B cell (primary cell): Measurements from ENCODE around the gene OBP2B. TPM values are rescaled to one million over a fixed set of nuclear protein-coding genes. Genes with fewer than 3 reads are reported as not detected.

Source experiments
- ATAC-seq: fragments of 200-7000 bp; cut with Tn5 transposase; one replicate; pipeline ENCODE4 v1.10.0; 2021; ENCODE audit warnings: low read depth, mild to moderate bottlenecking, moderate number of reproducible peaks, moderate library complexity
- CTCF ChIA-PET: fragments of 350-600 bp; sonication (Branson Sonifier 250); formaldehyde crosslinking; loops from one replicate; lab custom pipeline; 2021; ENCODE audit warnings: antibody characterized with exemption, inconsistent platforms; lab: Charles Lee
- POLR2A ChIA-PET: fragments of 350-600 bp; sonication (Branson Sonifier 250); formaldehyde crosslinking; loops from one replicate; lab custom pipeline; 2021; ENCODE audit warnings: antibody characterized with exemption; lab: Charles Lee
- DNase-seq: peaks from one replicate; pipeline ENCODE4 v3.0.0; 2013
- H2AFZ ChIP-seq: 2 replicates; pipeline ENCODE4 v1.6.1; 2012; ENCODE audit warnings: mild to moderate bottlenecking, low read depth, low read length; ENCODE audit not compliant: insufficient read depth, poor library complexity, severe bottlenecking
- H3K27ac ChIP-seq, 2 donors: 1 replicate in 1 of 2; 2 replicates in 1 of 2; pipeline ENCODE4 v1.5.1; 2012 to 2013; ENCODE audit warnings: low read length in 2 of 2, mild to moderate bottlenecking in 2 of 2, moderate library complexity in 1 of 2
- H3K27me3 ChIP-seq, 4 experiments: fragments of 200-600 bp in 1 of 4; sonication (generic) in 1 of 4; replicated peaks in 1 of 4; 1 replicate in 2 of 4; 2 replicates in 2 of 4; pipeline versions ENCODE4 v1.6.1 to v1.7.0; 2013 to 2016; ENCODE audit warnings: low read length in 3 of 4, mild to moderate bottlenecking in 2 of 4, mixed read lengths in 1 of 4, moderate library complexity in 1 of 4; ENCODE audit not compliant: insufficient read depth in 4 of 4, control insufficient read depth in 3 of 4; ENCODE audit errors: control extremely low read depth in 1 of 4
- H3K36me3 ChIP-seq, 2 experiments: replicated peaks in 1 of 2; 1 replicate in 1 of 2; 2 replicates in 1 of 2; pipeline versions ENCODE4 v1.6.1 to v1.7.1; 2013; ENCODE audit warnings: low read length in 1 of 2; ENCODE audit not compliant: insufficient read depth in 2 of 2, control insufficient read depth in 1 of 2; ENCODE audit errors: control extremely low read depth in 1 of 2, extremely low read depth in 1 of 2
- H3K4me1 ChIP-seq, 2 donors: fragments of 200-600 bp in 1 of 2; sonication (generic) in 1 of 2; 1 replicate in 1 of 2; 2 replicates in 1 of 2; pipeline versions ENCODE4 v1.5.1 to v1.6.1; 2013 to 2017; ENCODE audit warnings: low read length in 2 of 2; ENCODE audit not compliant: control insufficient read depth in 2 of 2, insufficient read depth in 2 of 2
- H3K4me2 ChIP-seq: replicated peaks from 2 replicates; pipeline ENCODE3; 2012; ENCODE audit warnings: mild to moderate bottlenecking, low read depth, low read length; ENCODE audit not compliant: poor library complexity, severe bottlenecking
- H3K4me3 ChIP-seq, 5 experiments: fragments of 200-600 bp in 1 of 5; sonication (generic) in 1 of 5; 1 replicate in 3 of 5; 2 replicates in 2 of 5; pipeline versions ENCODE4 v1.5.1 to v1.7.0; 2011 to 2016; ENCODE audit warnings: low read length in 4 of 5, mild to moderate bottlenecking in 4 of 5, low read depth in 2 of 5, control low read depth in 1 of 5, moderate library complexity in 1 of 5; ENCODE audit not compliant: insufficient read depth in 1 of 5; ENCODE audit errors: control extremely low read depth in 1 of 5, extremely low read depth in 1 of 5
- H3K79me2 ChIP-seq: fragments of 200-600 bp; sonication (generic); one replicate; pipeline ENCODE4 v1.6.0; 2016; ENCODE audit warnings: low read length; ENCODE audit not compliant: control insufficient read depth, insufficient read depth
- H3K9ac ChIP-seq: fragments of 200-600 bp; sonication (generic); 2 replicates; pipeline ENCODE4 v1.6.1; 2017; ENCODE audit warnings: mild to moderate bottlenecking, low read length, moderate library complexity
- H3K9me3 ChIP-seq, 3 donors: one replicate each; pipeline versions ENCODE4 v1.6.1 to v1.7.1; 2013; ENCODE audit warnings: low read length in 2 of 3; ENCODE audit not compliant: control insufficient read depth in 2 of 3, insufficient read depth in 1 of 3; ENCODE audit errors: control extremely low read depth in 1 of 3
- H4K20me1 ChIP-seq: 2 replicates; pipeline ENCODE4 v1.6.0; 2012; ENCODE audit warnings: mild to moderate bottlenecking, low read length; ENCODE audit not compliant: insufficient read depth, control insufficient read depth, poor library complexity, severe bottlenecking
- H3K27ac Mint-ChIP-seq: one replicate; pipeline ENCODE4 v1.8.0; 2021; ENCODE audit warnings: mixed read lengths
- H3K27me3 Mint-ChIP-seq: one replicate; pipeline ENCODE4 v1.8.0; 2021; ENCODE audit warnings: mixed read lengths
- H3K4me1 Mint-ChIP-seq: one replicate; pipeline ENCODE4 v1.8.0; 2021; ENCODE audit warnings: mixed read lengths
- H3K4me3 Mint-ChIP-seq: one replicate; pipeline ENCODE4 v1.8.0; 2021; ENCODE audit warnings: mixed read lengths
- H3K9me3 Mint-ChIP-seq: one replicate; pipeline ENCODE4 v1.8.0; 2022; ENCODE audit warnings: mixed read lengths; ENCODE audit not compliant: insufficient read depth
- EZH2 ChIP-seq: IDR thresholded peaks from 2 replicates; pipeline ENCODE4 v1.6.1; 2012; ENCODE audit warnings: borderline replicate concordance, low read depth, mild to moderate bottlenecking, moderate library complexity, low read length; ENCODE audit not compliant: insufficient read depth, poor library complexity, severe bottlenecking
- WGBS: methylation state at CpG from one replicate; pipeline ENCODE4 v1.1.5; 2013; ENCODE audit warnings: missing lambda C conversion rate; ENCODE audit not compliant: insufficient coverage; 5-methylcytosine and 5-hydroxymethylcytosine counted together
- intact Hi-C: fragments of 100-400 bp; cut with micrococcal nuclease; formaldehyde crosslinking; loops from one replicate; pipeline ENCODE4 v1.10.0; 2022
- polyA plus RNA-seq: library from polyadenylated mRNA; depleted of rRNA; stranded (reverse); fragments of >200 nt; gene quantifications from 2 replicates; pipeline ENCODE4 v1.2.3, GENCODE V29; 2012
- total RNA-seq, 2 donors: library from RNA; stranded (reverse); fragments of 120-200 nt in 1 of 2; gene quantifications; 1 replicate in 1 of 2; 2 replicates in 1 of 2; pipeline versions ENCODE4 v1.2.3 to v1.2.4, GENCODE V29; 2013 to 2022
- TF ChIP-seq, protein P1 (sequence below): fragments of 200-600 bp; IDR thresholded peaks from one replicate; pipeline ENCODE4 v1.8.0; 2022; ENCODE audit warnings: antibody characterized with exemption, mild to moderate bottlenecking

OBP2B gene
- total and polyA plus RNA-seq, 2 donors (not counting 1 experiment from before 2014, with no cell fraction given): not detected

DNA sequence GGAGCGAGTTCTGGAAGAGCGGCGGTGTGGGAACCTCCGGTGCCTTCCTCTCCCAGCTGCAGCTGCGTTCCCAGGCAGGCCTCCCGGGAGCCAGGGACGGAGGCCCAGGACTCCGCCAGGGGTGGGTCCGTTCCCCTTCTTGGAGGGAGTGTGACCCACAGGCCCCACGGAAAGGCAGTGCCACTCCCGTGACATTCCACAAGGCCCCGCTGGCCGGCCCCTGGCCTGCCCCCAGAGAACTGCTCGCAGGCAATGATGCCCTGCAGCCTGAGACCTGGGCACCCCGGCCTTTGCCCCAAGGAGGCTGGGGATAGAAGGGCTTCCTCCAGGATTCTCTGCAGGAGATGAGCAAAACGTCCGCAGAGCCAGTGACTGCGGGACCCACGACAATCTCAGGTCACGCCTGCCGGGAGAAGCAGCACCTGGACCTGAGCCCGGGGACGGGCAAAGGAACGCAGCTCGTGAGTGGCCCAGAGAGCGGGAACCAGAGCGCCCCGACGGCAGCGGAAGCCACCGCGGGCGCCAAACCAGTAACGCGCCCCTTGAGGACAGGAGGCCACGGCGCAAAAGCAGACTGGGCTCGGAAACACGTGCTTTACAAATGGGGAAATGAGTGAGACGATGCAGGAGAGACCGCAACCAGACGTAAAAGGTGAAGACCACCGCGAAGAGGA is 9.3 kb downstream of the OBP2B start:
- Mint-ChIP-seq H3K9me3 (no peaks in the 10 kb centered on the region), H3K27me3 (peaks cover 9% of the 10 kb centered on the region), H3K27ac (peak overlapping the region; percentile 5), H3K4me3 (peak overlapping the region; percentile 63), H3K4me1 (peaks cover 2% of the 10 kb centered on the region)
- Histone ChIP-seq H3K27ac (peak overlapping the region in 1 of 2 donors; percentile 30), H2AFZ (peak overlapping the region; percentile 75), H3K4me1 (no peaks in the 10 kb centered on the region), H3K4me2 (peak overlapping the region; percentile 71), H3K27me3 (peaks cover 0 to 2% (median 0%) of the 10 kb centered on the region in 4 experiments), H3K9me3 (peaks cover 0 to 19% (median 0%) of the 10 kb centered on the region in 3 donors), H4K20me1 (no peaks in the 10 kb centered on the region), H3K79me2 (no peaks in the 10 kb centered on the region), H3K36me3 (no peaks in the 10 kb centered on the region), H3K9ac (peak overlapping the region; percentile 48), H3K4me3 (peak overlapping the region in 4 of 5 experiments; percentile 30 to 58 (median 54))
- ATAC-seq (peak; percentile 78), DNase-seq (peak; percentile 56)
- 38% methylated on average over 43 of the region's 44 CpGs for WGBS
- TF ChIP-seq, protein P1, sequence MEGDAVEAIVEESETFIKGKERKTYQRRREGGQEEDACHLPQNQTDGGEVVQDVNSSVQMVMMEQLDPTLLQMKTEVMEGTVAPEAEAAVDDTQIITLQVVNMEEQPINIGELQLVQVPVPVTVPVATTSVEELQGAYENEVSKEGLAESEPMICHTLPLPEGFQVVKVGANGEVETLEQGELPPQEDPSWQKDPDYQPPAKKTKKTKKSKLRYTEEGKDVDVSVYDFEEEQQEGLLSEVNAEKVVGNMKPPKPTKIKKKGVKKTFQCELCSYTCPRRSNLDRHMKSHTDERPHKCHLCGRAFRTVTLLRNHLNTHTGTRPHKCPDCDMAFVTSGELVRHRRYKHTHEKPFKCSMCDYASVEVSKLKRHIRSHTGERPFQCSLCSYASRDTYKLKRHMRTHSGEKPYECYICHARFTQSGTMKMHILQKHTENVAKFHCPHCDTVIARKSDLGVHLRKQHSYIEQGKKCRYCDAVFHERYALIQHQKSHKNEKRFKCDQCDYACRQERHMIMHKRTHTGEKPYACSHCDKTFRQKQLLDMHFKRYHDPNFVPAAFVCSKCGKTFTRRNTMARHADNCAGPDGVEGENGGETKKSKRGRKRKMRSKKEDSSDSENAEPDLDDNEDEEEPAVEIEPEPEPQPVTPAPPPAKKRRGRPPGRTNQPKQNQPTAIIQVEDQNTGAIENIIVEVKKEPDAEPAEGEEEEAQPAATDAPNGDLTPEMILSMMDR: peak; percentile 32
- TF ChIP-seq EZH2: no peak
- ChIA-PET CTCF (interaction anchor here (1.0 kb wide), 1 partner anchor 14 kb away, joined by 4 read pairs; no protein-coding TSS in a partner anchor), POLR2A (interaction anchor here (0.7 to 0.8 kb wide), 2 partner anchors 276 to 825 kb away, joined by 3 read pairs; no protein-coding TSS in a partner anchor)
- intact Hi-C loops: no loop called here

DNA sequence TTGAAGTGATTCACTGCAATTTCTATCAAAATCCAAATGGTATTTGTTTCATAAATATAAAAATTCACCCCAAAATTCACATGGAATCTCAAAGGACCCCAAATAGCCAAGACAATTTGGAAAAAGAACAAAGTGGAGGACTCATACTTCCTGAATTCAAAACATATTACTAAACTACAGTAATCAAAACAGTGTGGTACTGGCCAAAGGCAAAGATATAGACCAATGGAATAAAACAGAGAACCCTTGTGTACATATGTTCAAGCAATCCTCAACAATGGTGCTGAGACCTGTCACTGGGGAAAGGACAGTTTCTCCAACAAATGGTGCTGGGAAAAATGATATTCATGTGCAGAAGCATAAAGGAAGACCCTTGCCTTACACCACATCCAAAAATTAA is 14.0 kb downstream of the OBP2B start:
- ATAC-seq (no peak), DNase-seq (no peak)
- TF ChIP-seq EZH2: no peak
- TF ChIP-seq, protein P1: no peak
- H4K20me1 ChIP-seq: no peaks in the 10 kb centered on the region
- H3K27me3 ChIP-seq: peaks cover 0 to 4% (median 0%) of the 10 kb centered on the region in 4 experiments
- intact Hi-C loops: no loop called here
- no peak overlapping the region for H3K4me3 ChIP-seq
- no peaks in the 10 kb centered on the region for H3K4me1 ChIP-seq
- peaks cover 0 to 10% (median 0%) of the 10 kb centered on the region in 3 donors for H3K9me3 ChIP-seq
- no peak overlapping the region for H3K4me2 ChIP-seq
- H3K27ac ChIP-seq: no peak overlapping the region
- H2AFZ ChIP-seq: no peak overlapping the region
- H3K4me3 Mint-ChIP-seq: no peak overlapping the region
- H3K36me3 ChIP-seq: no peaks in the 10 kb centered on the region
- peaks cover 28% of the 10 kb centered on the region for H3K27me3 Mint-ChIP-seq
- no peak overlapping the region for H3K9ac ChIP-seq
- H3K4me1 Mint-ChIP-seq: peaks cover under 1% of the 10 kb centered on the region
- POLR2A ChIA-PET: no interaction called here
- no peaks in the 10 kb centered on the region for H3K9me3 Mint-ChIP-seq
- H3K27ac Mint-ChIP-seq: no peak overlapping the region
- CTCF ChIA-PET: interaction anchor here (0.7 kb wide), 1 partner anchor 9 kb away, joined by 3 read pairs; no protein-coding TSS in a partner anchor
- H3K79me2 ChIP-seq: no peaks in the 10 kb centered on the region
